HEK293 (cell line): Measurements from ENCODE around the gene DAAM1.

Experiments used
- CTCF ChIA-PET: fragments of 350-600 bp; formaldehyde crosslinking; extraction: SDS; loops from one replicate; lab custom pipeline; 2021; ENCODE audit warnings: antibody characterized with exemption; lab: Yijun Ruan, JAX
- POLR2A ChIA-PET: fragments of 300-600 bp; formaldehyde crosslinking; extraction: SDS; loops from one replicate; lab custom pipeline; 2020; ENCODE audit warnings: antibody characterized with exemption, inconsistent platforms; lab: Yijun Ruan, JAX
- H3K27ac ChIP-seq: fragments of 200-500 bp; sonication (Bioruptor generic); 2 replicates; pipeline ENCODE4 v1.5.1; 2014; ENCODE audit warnings: low read depth, low read length, control low read depth, inconsistent platforms; ENCODE audit errors: extremely low read depth
- H3K36me3 ChIP-seq, 2 experiments: fragments of 200-500 bp in 1 of 2; sonication (Bioruptor generic) in 1 of 2; 1 replicate in 1 of 2; 2 replicates in 1 of 2; pipeline ENCODE4 v1.5.1; 2014 to 2017; ENCODE audit warnings: inconsistent platforms in 2 of 2, low read length in 2 of 2; ENCODE audit not compliant: control insufficient read depth in 2 of 2, insufficient read depth in 1 of 2
- H3K4me1 ChIP-seq: fragments of 200-500 bp; sonication (Bioruptor generic); 2 replicates; pipeline ENCODE4 v1.5.1; 2014; ENCODE audit warnings: mild to moderate bottlenecking, low read length, inconsistent platforms; ENCODE audit not compliant: control insufficient read depth, insufficient read depth
- H3K4me3 ChIP-seq: 2 replicates; pipeline ENCODE4 v1.5.1; 2011; ENCODE audit warnings: low read depth, mild to moderate bottlenecking, control low read depth, low read length, moderate library complexity
- H3K9me3 ChIP-seq: fragments of 200-500 bp; sonication (Bioruptor generic); 2 replicates; pipeline ENCODE4 v1.5.1; 2014; ENCODE audit warnings: low read depth, low read length, inconsistent platforms; ENCODE audit not compliant: control insufficient read depth, insufficient read depth
- GLIS2 ChIP-seq: fragments of 450-650 bp; formaldehyde crosslinking; IDR thresholded peaks from 2 replicates; pipeline ENCODE4 v1.5.1; 2016; ENCODE audit warnings: missing biosample characterization, missing genetic modification characterization
- HOXC10 ChIP-seq: sonication (generic); formaldehyde crosslinking; IDR thresholded peaks from 2 replicates; pipeline ENCODE4 v1.8.1; 2023; ENCODE audit warnings: mild to moderate bottlenecking, missing genetic modification reagents
- KLF9 ChIP-seq: fragments of 450-650 bp; formaldehyde crosslinking; IDR thresholded peaks from 2 replicates; pipeline ENCODE4 v1.5.1; 2016; ENCODE audit warnings: missing biosample characterization, missing genetic modification characterization, low read depth
- MEIS1 ChIP-seq: sonication (generic); formaldehyde crosslinking; IDR thresholded peaks from 2 replicates; pipeline ENCODE4 v1.8.1; 2022; ENCODE audit warnings: missing genetic modification reagents, mild to moderate bottlenecking, borderline replicate concordance
- OSR2 ChIP-seq: fragments of 450-650 bp; formaldehyde crosslinking; IDR thresholded peaks from 2 replicates; pipeline ENCODE4 v1.5.1; 2016; ENCODE audit warnings: missing biosample characterization, missing genetic modification characterization
- OVOL3 ChIP-seq: fragments of 450-650 bp; formaldehyde crosslinking; IDR thresholded peaks from 2 replicates; pipeline ENCODE4 v1.5.1; 2016; ENCODE audit warnings: missing biosample characterization, missing genetic modification characterization
- PRDM1 ChIP-seq: fragments of 450-650 bp; formaldehyde crosslinking; IDR thresholded peaks from 2 replicates; pipeline ENCODE4; 2016; ENCODE audit warnings: missing biosample characterization, missing genetic modification characterization
- SALL2 ChIP-seq: fragments of 450-650 bp; formaldehyde crosslinking; IDR thresholded peaks from 2 replicates; pipeline ENCODE4 v1.5.0; 2017; ENCODE audit warnings: missing biosample characterization, mild to moderate bottlenecking, missing genetic modification characterization, borderline replicate concordance
- SP2 ChIP-seq: fragments of 450-650 bp; formaldehyde crosslinking; IDR thresholded peaks from 2 replicates; pipeline ENCODE4 v1.5.1; 2016; ENCODE audit warnings: missing biosample characterization, missing genetic modification characterization
- WT1 ChIP-seq: fragments of 450-650 bp; formaldehyde crosslinking; IDR thresholded peaks from 2 replicates; pipeline ENCODE4 v1.5.1; 2016; ENCODE audit warnings: missing biosample characterization, missing genetic modification characterization
- ZNF146 ChIP-seq: fragments of 450-650 bp; formaldehyde crosslinking; IDR thresholded peaks from 2 replicates; pipeline ENCODE4 v1.5.1; 2016; ENCODE audit warnings: missing biosample characterization, missing genetic modification characterization
- ZNF324 ChIP-seq: fragments of 450-650 bp; formaldehyde crosslinking; IDR thresholded peaks from 2 replicates; pipeline ENCODE4 v1.5.1; 2016; ENCODE audit warnings: missing biosample characterization, missing genetic modification characterization
- ZNF391 ChIP-seq: fragments of 450-650 bp; formaldehyde crosslinking; IDR thresholded peaks from 2 replicates; pipeline ENCODE4 v1.5.1; 2016; ENCODE audit warnings: low read depth, missing biosample characterization, missing genetic modification characterization, borderline replicate concordance
- ZNF404 ChIP-seq: fragments of 450-650 bp; formaldehyde crosslinking; IDR thresholded peaks from 2 replicates; pipeline ENCODE4 v1.5.1; 2017; ENCODE audit warnings: missing biosample characterization, missing genetic modification characterization
- ZNF423 ChIP-seq: fragments of 450-650 bp; formaldehyde crosslinking; IDR thresholded peaks from 2 replicates; pipeline ENCODE4 v1.5.1; 2016; ENCODE audit warnings: missing biosample characterization, missing genetic modification characterization
- ZNF560 ChIP-seq: fragments of 450-650 bp; formaldehyde crosslinking; IDR thresholded peaks from 2 replicates; pipeline ENCODE4 v1.5.1; 2017; ENCODE audit warnings: missing biosample characterization, missing genetic modification characterization, borderline replicate concordance
- ZNF585B ChIP-seq: fragments of 450-650 bp; formaldehyde crosslinking; IDR thresholded peaks from 2 replicates; pipeline ENCODE4 v1.5.1; 2016; ENCODE audit warnings: missing biosample characterization, missing genetic modification characterization
- ZNF658 ChIP-seq: fragments of 450-650 bp; formaldehyde crosslinking; IDR thresholded peaks from 2 replicates; pipeline ENCODE4; 2016; ENCODE audit warnings: missing biosample characterization, missing genetic modification characterization
- ZNF670 ChIP-seq: fragments of 450-650 bp; formaldehyde crosslinking; IDR thresholded peaks from 2 replicates; pipeline ENCODE4 v1.5.1; 2016; ENCODE audit warnings: missing biosample characterization, missing genetic modification characterization, low read depth
- ZNF76 ChIP-seq: fragments of 450-650 bp; formaldehyde crosslinking; IDR thresholded peaks from 2 replicates; pipeline ENCODE4; 2016; ENCODE audit warnings: low read depth, missing biosample characterization, missing genetic modification characterization, borderline replicate concordance
- ZNF843 ChIP-seq: fragments of 450-650 bp; formaldehyde crosslinking; IDR thresholded peaks from 2 replicates; pipeline ENCODE4 v1.5.1; 2016; ENCODE audit warnings: missing biosample characterization, missing genetic modification characterization
- TF ChIP-seq, protein P1 (sequence below): fragments of 450-650 bp; formaldehyde crosslinking; IDR thresholded peaks from 2 replicates; pipeline ENCODE4 v1.5.1; 2016; ENCODE audit warnings: missing biosample characterization, missing genetic modification characterization
- TF ChIP-seq, protein P2 (sequence below): fragments of 450-650 bp; formaldehyde crosslinking; IDR thresholded peaks from 2 replicates; pipeline ENCODE4 v1.5.1; 2016; ENCODE audit warnings: missing biosample characterization, missing genetic modification characterization
- TF ChIP-seq, protein P3 (sequence below): fragments of 450-650 bp; formaldehyde crosslinking; IDR thresholded peaks from 2 replicates; pipeline ENCODE4 v1.5.1; 2016; ENCODE audit warnings: missing biosample characterization, missing genetic modification characterization
- TF ChIP-seq, protein P4 (sequence below): fragments of 450-650 bp; formaldehyde crosslinking; IDR thresholded peaks from 2 replicates; pipeline ENCODE4 v1.5.1; 2017; ENCODE audit warnings: missing biosample characterization, missing genetic modification characterization

Gene DAAM1

DNA sequence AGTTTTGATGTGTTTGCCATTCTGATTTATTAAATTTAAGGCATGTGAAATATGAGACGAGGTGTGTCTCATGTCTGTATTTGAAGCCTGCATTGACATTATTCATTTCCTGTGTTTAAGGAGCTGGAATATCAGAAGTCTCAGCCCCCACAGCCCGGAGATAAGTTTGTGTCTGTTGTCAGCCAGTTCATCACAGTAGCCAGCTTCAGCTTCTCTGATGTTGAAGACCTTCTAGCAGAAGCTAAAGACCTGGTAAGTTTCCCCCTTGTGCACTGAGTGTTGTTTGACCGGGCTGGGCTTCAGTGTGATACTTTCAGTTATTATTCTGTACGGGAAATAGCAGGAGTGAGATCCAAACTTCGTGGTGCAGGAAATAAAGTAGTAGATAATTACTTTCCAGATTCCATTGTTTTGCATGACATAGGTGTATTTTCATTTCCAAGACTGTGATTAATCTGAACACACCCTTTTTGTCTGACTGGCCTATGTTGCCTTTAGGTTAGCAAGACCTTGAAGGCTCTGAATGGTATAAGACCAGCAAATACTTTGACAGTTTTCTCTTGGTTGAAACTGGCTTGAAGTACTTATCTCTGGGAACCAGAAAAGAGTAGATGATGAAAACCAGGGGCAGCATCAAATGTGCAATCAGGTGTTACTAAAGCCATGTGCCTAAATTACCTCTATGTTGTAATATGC lies 175.2 kb downstream of the DAAM1 start:
- Histone ChIP-seq H3K9me3 (no peaks in the 10 kb centered on the region), H3K4me3 (no peak overlapping the region), H3K4me1 (peaks cover 30% of the 10 kb centered on the region), H3K27ac (no peak overlapping the region), H3K36me3 (peaks cover 0 to 3% of the 10 kb centered on the region in 2 experiments; a peak in 1 of 3 replicates)
- ChIA-PET CTCF (no interaction called here), POLR2A (no interaction called here)
- TF ChIP-seq ZNF404 (tag by site-specific recombination) = no peak
- no peak for TF ChIP-seq SALL2 (tag by site-specific recombination)
- no peak for TF ChIP-seq ZNF658 (tag by site-specific recombination)
- no peak for TF ChIP-seq OVOL3 (tag by site-specific recombination)
- no peak for TF ChIP-seq ZNF843 (tag by site-specific recombination)
- no peak for TF ChIP-seq ZNF146 (tag by site-specific recombination)
- TF ChIP-seq ZNF560 (tag by site-specific recombination) = no peak
- no peak for TF ChIP-seq ZNF391 (tag by site-specific recombination)
- TF ChIP-seq KLF9 (tag by site-specific recombination) = no peak

DNA sequence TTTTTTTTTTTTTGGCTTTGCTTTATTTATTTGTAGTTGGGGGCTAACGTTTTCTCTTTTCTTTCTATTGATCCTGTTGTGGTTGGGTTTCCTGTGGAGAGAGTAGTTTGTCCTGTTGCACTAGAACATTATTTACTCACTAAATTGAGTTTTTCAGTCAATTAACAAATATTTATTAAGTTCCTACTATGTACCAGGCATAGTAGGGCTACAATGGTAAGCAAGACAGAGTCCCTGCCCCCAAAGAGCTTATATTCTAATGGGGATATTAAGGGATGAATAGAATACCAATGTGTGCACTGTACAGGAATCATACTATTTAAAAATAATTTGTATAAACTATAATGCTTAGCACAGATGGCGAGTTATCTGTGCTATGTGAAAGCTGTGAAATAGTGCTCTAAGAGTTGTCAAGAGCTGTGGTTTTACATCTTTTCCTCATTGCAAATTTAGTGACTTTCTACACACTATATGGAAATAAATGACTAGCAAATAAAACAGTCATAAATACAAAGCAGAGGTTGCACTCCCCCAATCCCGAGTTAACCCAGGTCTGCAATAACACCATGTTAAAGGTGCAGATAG lies 181.8 kb downstream of the DAAM1 start:
- CTCF ChIA-PET = interaction anchor here (0.6 to 0.7 kb wide), 2 partner anchors 12 to 31 kb away, joined by 3 read pairs; no protein-coding TSS in a partner anchor
- TF ChIP-seq ZNF324 = no peak
- no peak for TF ChIP-seq ZNF585B
- TF ChIP-seq, protein P1, sequence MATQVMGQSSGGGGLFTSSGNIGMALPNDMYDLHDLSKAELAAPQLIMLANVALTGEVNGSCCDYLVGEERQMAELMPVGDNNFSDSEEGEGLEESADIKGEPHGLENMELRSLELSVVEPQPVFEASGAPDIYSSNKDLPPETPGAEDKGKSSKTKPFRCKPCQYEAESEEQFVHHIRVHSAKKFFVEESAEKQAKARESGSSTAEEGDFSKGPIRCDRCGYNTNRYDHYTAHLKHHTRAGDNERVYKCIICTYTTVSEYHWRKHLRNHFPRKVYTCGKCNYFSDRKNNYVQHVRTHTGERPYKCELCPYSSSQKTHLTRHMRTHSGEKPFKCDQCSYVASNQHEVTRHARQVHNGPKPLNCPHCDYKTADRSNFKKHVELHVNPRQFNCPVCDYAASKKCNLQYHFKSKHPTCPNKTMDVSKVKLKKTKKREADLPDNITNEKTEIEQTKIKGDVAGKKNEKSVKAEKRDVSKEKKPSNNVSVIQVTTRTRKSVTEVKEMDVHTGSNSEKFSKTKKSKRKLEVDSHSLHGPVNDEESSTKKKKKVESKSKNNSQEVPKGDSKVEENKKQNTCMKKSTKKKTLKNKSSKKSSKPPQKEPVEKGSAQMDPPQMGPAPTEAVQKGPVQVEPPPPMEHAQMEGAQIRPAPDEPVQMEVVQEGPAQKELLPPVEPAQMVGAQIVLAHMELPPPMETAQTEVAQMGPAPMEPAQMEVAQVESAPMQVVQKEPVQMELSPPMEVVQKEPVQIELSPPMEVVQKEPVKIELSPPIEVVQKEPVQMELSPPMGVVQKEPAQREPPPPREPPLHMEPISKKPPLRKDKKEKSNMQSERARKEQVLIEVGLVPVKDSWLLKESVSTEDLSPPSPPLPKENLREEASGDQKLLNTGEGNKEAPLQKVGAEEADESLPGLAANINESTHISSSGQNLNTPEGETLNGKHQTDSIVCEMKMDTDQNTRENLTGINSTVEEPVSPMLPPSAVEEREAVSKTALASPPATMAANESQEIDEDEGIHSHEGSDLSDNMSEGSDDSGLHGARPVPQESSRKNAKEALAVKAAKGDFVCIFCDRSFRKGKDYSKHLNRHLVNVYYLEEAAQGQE = no peak
- TF ChIP-seq PRDM1 = no peak
- TF ChIP-seq ZNF423 (tag by site-specific recombination) = no peak
- TF ChIP-seq MEIS1 = no peak
- TF ChIP-seq, protein P2, sequence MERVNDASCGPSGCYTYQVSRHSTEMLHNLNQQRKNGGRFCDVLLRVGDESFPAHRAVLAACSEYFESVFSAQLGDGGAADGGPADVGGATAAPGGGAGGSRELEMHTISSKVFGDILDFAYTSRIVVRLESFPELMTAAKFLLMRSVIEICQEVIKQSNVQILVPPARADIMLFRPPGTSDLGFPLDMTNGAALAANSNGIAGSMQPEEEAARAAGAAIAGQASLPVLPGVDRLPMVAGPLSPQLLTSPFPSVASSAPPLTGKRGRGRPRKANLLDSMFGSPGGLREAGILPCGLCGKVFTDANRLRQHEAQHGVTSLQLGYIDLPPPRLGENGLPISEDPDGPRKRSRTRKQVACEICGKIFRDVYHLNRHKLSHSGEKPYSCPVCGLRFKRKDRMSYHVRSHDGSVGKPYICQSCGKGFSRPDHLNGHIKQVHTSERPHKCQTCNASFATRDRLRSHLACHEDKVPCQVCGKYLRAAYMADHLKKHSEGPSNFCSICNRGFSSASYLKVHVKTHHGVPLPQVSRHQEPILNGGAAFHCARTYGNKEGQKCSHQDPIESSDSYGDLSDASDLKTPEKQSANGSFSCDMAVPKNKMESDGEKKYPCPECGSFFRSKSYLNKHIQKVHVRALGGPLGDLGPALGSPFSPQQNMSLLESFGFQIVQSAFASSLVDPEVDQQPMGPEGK (tag by site-specific recombination) = no peak
- no peak for TF ChIP-seq GLIS2 (tag by site-specific recombination)
- TF ChIP-seq SP2 (tag by site-specific recombination) = no peak
- TF ChIP-seq, protein P3, sequence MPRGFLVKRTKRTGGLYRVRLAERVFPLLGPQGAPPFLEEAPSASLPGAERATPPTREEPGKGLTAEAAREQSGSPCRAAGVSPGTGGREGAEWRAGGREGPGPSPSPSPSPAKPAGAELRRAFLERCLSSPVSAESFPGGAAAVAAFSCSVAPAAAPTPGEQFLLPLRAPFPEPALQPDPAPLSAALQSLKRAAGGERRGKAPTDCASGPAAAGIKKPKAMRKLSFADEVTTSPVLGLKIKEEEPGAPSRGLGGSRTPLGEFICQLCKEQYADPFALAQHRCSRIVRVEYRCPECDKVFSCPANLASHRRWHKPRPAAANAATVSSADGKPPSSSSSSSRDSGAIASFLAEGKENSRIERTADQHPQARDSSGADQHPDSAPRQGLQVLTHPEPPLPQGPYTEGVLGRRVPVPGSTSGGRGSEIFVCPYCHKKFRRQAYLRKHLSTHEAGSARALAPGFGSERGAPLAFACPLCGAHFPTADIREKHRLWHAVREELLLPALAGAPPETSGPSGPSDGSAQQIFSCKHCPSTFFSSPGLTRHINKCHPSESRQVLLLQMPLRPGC (tag by site-specific recombination) = no peak
- TF ChIP-seq, protein P4, sequence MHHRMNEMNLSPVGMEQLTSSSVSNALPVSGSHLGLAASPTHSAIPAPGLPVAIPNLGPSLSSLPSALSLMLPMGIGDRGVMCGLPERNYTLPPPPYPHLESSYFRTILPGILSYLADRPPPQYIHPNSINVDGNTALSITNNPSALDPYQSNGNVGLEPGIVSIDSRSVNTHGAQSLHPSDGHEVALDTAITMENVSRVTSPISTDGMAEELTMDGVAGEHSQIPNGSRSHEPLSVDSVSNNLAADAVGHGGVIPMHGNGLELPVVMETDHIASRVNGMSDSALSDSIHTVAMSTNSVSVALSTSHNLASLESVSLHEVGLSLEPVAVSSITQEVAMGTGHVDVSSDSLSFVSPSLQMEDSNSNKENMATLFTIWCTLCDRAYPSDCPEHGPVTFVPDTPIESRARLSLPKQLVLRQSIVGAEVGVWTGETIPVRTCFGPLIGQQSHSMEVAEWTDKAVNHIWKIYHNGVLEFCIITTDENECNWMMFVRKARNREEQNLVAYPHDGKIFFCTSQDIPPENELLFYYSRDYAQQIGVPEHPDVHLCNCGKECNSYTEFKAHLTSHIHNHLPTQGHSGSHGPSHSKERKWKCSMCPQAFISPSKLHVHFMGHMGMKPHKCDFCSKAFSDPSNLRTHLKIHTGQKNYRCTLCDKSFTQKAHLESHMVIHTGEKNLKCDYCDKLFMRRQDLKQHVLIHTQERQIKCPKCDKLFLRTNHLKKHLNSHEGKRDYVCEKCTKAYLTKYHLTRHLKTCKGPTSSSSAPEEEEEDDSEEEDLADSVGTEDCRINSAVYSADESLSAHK = no peak
- TF ChIP-seq OSR2 = no peak
- no peak for TF ChIP-seq ZNF76 (tag by site-specific recombination)
- no peak for TF ChIP-seq HOXC10 (CRISPR knock-in tag)
- TF ChIP-seq ZNF391 (tag by site-specific recombination) = no peak
- TF ChIP-seq ZNF670 (tag by site-specific recombination) = no peak
- no peak for TF ChIP-seq WT1 (tag by site-specific recombination)

More for the DNA sequence above, 181.8 kb downstream of the DAAM1 start:
- no peak overlapping the region for H3K27ac ChIP-seq
- POLR2A ChIA-PET = interaction anchor here (1.0 kb wide), 1 partner anchor 182 kb away, joined by 3 read pairs; the partner anchor contains the start of gene DAAM1
- peaks cover 3 to 4% of the 10 kb centered on the region in 2 experiments for H3K36me3 ChIP-seq
- H3K4me3 ChIP-seq = no peak overlapping the region
- no peaks in the 10 kb centered on the region for H3K4me1 ChIP-seq
- H3K9me3 ChIP-seq = no peaks in the 10 kb centered on the region
